HG02870 (cell line): ENCODE data around the gene PLCD4.
A peak's percentile ranks its signal among the peaks of the same experiment; 100 is the strongest.

ENCODE experiments used
- ATAC-seq: cut with Tn5 transposase; IDR thresholded peaks from one replicate; pipeline ENCODE4 v1.9.1; 2021; ENCODE audit warnings: mild to moderate bottlenecking, moderate library complexity; ENCODE audit not compliant: unreplicated experiment

Gene PLCD4

DNA sequence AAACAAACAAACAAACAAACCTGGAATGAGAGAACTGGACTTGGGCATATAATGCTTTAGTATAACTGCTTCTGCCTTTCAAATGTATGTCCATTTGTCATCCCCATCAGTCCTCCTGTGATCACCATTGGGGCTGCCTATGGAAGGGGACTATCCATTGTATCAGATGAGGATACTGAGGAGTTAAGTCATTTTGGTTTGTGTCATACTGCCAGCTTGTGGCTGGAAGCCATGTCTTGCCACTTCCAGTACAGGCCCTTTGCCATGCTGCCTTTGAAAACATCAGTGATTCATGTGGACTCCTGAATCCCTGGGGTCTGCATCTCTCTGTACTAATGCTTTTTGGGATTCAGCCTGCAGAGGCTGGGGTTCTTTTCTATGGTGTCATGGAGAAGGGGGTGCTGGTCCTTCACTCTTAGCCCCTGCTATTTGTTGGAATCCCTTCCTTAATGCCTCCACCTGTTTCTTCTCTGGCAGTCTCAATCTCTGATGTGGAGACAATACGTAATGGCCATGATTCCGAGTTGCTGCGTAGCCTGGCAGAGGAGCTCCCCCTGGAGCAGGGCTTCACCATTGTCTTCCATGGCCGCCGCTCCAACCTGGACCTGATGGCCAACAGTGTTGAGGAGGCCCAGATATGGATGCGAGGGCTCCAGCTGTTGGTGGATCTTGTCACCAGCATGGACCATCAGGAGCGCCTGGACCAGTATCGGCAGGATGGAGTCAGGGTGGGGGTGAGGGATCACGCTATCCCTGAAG is 10.6 kb downstream of the PLCD4 start:
- no peak for ATAC-seq

DNA sequence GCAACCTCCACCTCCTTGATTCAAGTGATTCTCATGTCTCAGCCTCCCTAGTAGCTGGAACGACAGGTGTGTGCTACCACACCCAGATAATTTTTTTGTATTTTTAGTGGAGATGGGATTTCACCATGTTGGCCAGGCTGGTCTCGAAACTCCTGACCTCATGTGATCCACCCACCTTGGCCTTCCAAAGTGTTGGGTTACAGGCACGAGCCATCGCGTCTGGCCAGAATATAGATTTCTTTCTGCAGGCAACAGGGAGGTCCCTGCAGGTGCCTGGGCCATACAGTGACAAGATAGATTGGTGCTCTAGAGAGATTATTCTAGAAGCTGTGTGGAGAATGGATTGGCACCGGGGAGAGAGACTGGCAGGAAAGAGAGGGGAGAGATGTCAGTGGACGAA is 13.3 kb downstream of the PLCD4 start:
- ATAC-seq = no peak

DNA sequence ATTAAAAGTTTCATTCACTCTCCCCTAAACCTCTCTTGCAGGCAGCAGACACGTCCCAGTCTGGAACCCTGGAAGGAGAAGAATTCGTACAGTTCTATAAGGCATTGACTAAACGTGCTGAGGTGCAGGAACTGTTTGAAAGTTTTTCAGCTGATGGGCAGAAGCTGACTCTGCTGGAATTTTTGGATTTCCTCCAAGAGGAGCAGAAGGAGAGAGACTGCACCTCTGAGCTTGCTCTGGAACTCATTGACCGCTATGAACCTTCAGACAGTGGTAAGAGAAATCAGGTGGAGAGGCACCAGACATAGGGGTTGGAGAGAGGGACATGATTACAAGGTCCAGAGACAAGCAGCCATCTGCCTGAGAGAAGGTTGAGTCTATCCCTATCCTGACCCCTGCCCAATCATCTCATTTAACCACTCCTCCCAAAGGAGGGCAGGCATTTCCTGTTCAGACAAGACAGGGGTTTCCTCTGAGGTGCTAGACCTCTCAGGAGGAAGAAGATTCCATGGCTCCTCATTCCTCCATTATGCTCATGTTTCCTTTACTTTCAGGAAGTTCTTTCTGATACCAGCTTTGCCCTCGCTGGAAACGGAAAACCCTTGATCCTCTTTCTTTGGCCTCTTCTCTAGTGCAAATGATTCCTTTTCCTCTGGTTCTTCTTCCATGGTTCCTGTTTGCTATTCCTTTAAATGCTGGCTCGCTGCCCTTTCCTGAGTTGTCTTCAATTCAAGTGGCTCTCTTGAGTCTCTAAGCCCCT is 15.1 kb downstream of the PLCD4 start:
- ATAC-seq = no peak

DNA sequence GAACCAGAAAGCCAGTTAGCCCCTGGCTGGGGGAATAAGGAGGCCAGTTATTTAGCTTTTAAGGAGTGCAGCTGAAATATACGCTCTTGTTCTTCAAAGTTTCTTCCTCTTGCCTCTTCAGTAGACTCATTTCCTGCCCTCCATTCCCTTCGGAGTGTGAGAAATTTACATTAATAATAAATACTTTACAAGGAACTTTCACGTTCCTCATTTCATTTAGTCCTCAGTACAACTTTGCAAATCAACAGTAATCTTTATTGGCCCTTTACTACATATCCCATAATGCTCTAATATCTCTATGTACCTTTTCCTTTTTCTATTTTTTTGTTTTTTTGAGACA is 15.6 kb downstream of the PLCD4 start:
- ATAC-seq = no peak

DNA sequence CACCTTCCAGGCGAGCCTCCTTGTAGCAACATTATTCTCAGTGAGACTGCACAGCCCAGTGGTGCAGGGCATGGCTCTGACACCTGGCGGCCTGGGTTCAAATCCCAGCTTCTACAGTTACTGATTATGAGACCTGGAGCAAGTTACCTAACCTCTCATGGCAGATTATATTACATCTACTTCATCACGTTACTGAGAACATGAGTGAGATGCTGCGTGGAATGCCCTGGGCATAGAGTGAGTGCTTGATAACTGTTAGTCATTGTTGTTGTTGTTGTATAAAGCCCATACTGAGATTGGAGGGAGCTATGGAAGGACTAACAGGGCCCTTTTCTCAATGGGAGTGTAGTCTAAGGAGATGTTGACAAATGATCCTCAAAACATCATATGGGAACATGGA is 18.7 kb downstream of the PLCD4 start:
- no peak for ATAC-seq

DNA sequence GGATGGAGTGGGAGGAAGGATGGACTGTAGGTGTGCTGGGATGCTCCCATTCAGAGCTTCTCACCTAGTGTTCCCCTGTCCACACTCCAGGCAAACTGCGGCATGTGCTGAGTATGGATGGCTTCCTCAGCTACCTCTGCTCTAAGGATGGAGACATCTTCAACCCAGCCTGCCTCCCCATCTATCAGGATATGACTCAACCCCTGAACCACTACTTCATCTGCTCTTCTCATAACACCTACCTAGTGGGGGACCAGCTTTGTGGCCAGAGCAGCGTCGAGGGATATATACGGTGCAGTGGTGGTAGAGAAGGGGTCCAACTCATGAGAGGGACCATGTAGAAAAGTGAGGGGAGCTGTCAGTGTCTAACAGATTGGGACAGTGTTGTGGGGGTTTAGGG is 20.2 kb downstream of the PLCD4 start:
- ATAC-seq = no peak

DNA sequence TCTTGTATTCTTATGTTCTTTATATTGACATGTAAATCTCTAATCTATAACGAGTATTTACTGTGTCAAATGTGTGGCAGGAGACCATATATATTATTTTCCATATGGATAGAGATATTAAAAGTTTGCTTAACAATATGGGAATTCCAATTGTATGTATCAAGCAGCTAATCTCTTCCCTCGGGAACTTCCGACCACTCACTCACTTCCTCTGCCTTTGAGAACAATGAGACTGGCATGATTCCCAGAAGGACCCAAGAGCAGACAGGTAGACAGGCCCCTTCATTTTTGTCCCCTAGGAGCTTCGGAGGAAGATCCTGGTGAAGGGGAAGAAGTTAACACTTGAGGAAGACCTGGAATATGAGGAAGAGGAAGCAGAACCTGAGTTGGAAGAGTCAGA is 24.1 kb downstream of the PLCD4 start:
- no peak for ATAC-seq

DNA sequence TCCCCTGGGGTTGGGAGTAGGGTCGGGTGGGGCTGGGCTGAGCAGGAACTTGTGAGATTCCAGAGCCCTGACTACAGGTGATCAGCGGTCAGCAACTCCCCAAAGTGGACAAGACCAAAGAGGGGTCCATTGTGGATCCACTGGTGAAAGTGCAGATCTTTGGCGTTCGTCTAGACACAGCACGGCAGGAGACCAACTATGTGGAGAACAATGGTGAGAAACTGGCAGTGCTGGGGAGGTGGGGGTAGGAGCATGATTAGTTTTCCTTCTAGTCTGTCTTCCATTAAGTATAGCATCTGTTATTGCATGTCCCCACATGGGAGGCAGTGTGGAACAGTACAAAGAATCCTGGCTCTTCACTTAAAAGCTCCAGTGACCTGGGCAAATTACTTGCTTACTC is 28.0 kb downstream of the PLCD4 start:
- ATAC-seq = no peak

DNA sequence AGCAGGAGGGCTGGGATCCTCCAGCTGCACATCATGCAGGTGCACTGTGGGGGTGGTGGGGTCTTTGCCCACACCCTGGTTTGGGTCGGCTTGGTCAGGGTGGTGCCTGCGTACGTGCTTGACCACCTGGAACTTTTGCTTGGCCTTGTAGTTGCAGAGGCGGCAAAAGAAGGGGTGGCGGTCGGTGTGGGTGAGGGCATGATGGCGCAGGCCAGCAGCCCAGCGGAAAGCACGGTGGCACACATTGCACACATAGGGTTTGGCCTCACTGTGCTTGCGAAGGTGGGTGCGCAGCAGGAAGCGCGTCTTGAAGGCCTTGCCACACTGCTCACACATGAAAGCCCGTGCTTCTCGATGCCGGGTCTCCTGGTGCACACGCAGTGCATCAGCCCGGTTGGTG is 30.7 kb downstream of the PLCD4 start:
- no peak for ATAC-seq

DNA sequence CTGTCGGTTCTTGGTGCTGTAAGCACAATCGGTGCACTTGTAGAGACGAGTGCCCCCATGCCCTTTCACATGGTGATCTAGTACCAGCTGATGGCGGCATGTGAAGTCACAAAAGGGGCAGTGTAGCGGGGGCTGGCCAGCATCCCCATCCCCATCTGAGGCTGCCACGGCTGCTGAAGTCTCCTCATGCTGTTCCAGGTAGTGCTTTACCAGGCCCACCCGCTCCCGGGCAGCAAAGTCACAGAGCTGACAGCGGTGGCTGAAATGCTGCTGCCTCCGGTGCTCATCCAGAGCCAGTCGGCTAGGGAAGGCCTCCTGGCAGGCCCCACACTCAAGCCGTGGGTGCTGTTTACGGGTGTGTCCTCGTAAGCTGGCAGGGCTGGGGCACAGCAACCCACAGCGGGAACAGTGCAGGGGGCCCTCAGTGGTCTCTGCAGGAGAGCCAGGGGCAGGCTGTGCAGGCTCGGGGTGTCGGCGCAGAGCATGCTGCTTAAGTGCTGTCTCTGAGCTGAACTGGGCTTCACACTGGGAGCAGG is 34.5 kb downstream of the PLCD4 start:
- no peak for ATAC-seq

DNA sequence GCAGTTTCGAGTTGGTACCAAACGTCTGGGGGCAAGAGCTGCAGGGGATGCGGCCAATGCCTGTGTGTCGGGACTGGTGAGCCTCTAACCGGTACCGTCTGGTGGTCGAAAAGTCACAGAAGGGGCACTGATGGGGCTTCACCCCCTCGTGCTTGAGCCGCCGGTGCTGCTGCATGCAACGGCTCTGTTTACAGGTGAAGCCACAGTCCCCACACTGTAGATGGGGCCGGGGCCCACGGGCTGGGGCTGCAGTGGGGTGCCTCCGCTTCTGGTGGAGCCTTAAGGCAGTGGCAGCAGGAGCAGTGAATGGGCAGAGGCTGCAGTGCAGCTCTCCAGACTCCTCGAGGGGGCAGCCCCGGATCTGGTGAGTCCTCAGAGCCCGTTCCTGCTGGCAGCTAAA is 35.1 kb downstream of the PLCD4 start:
- ATAC-seq = no peak

DNA sequence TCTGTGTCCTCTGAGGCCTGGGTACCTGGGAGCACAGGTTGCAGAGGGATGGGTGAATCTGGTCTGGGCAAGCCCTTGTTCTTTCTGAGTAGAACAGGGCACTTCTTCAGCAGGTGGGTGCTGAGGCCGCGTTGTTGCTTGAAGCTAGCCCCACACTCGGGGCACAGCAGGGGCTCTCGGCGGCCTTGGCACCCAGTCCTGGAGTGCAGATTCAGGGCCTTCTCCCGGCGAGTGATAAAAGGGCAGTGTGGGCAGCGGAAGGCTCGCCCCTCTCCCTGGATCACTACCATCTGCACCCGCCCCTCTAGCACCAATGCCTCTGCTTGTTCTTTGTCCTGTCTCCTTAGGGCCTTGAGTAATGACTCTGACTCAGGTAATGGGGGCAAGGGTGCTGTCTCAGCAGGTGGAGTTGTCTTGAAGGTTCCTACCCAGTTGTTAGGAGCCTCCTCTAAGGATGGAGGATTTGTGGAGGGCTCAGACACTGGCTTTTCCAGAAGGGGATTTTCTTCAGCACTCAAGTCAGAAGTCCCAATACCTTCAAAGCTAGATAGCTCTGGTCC is 36.1 kb downstream of the PLCD4 start:
- ATAC-seq = no peak

DNA sequence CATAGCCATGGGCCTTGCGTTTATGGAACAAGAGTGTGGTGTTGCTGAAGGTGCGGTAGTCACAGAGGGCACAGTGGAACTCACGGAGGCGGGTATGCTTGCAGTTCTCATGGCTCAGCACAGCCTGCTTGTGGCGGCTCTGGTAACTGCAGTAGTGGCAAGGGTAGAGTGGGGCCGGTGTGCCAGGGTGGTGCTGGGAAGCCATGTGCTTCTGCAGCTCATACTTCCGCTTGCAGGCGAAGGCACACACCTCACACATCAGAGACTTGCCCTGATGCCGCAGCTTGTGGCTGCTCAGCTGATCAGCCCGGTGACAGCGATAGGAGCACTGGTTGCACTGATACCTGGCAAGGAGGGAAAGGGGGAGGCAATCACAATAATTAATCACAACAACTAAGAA is 37.0 kb downstream of the PLCD4 start:
- no peak for ATAC-seq

DNA sequence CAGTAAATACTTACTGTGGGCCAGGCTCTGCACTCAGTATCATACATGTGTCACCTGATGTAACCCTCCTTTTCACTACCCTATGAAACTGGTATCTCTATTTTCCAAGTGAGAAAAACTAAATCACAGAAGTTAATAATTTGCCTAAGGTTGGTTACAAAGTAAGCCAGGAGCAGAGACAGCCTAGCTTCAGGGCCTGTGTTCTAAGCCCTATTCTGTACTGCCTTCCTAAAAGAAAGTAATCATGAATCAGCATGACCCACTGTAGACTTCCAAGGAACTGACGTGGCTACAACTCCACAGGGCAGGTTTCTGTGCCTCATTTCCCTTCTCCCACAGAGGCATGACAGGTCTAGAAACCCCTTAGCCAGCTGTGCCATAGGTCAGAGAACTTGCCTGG is 37.4 kb downstream of the PLCD4 start:
- ATAC-seq = no peak

DNA sequence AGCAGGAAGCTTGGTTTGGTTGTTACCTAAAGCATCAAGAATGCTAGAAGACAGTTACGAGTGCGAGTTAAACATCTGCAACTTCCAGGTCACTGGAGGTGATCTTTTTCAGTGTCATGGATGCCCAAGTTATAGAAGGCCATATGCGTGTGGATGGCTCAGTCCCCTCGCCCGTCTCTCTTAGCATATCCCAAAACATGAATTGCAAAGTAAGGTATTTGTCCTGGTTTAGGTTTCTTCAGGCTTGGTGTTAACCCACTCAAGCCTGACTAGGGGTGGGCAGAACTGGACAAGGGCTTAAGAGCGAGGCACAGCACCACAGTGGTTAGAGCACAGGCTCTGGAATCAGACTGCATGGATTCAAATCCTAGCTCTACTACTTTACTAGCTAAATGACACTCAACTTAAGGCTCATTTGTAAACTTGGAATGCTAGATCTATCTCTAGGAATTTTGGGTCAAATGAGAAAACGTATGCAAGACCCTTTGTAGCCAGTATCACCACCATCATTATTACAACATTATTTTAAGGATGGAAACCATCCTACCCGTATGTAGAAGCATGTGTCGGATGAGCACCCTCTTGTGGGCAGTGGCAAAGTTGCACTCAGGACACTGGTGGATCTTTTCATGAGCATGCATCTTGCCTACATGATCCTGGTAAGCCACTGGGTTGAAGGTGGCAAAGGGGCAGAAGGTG is 40.5 kb downstream of the PLCD4 start:
- no peak for ATAC-seq

DNA sequence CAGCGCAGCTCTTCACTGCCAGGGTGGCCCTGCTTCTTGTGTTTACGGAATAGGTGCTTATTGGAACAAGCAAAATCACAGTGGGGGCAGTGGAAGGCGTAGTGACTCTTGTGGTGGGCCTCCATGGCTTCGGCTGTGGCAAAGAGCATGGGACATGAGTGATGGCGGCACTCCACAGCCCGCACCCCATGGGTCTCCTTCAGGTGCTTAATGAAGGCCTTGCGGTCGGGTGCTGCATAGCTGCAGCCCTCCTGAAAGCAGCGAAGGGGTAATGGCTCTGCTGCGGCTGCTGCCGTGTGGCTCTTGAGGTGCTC is 41.0 kb downstream of the PLCD4 start:
- ATAC-seq = no peak

DNA sequence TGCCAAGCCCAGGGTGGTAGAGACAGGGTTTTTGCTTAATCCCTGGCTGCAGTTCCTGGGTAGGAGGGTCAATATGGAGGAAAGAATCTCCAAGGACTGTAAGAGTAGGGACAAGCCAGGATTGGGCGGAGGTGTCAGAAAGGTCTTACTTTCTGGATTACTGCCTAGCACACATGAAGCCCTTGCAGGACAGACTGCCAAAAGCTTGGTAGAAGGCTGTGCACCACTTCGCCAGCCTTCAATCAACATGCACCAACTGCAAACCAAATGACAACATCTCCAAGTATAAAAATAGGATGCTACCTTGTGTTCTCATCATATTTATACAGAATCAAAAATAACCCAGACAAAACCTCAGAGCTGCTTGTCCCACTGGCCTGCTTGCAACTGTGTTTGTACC is 48.1 kb downstream of the PLCD4 start:
- no peak for ATAC-seq

DNA sequence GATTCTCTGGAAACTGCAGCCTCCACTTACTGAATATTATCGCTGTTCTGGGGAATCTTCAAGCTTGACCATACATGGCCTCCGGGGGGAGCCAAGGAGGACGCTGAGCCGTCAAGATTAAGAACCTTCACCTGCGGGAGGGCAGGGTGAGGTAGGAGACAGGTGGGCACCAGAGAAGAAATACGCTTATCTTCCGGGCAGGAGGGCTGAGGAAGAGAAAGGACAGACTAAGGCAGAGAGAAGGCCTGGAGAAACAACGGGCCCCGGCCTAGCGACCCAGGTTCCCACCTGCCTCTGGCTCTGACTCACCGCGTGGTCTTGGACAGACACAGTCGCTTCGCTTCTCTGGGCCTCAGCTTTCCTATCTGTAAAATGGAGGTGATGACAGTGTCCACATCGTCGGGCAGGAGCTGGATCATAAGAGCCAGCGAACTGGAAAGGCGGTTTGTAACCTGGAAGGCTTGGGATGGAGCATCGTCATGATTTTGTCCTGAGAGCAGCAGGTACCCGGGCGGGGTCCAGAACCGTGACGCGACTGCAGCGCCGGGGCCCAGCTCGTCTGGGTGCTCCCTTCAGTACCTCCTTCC is 51.1 kb downstream of the PLCD4 start:
- ATAC-seq = peak; percentile 32

DNA sequence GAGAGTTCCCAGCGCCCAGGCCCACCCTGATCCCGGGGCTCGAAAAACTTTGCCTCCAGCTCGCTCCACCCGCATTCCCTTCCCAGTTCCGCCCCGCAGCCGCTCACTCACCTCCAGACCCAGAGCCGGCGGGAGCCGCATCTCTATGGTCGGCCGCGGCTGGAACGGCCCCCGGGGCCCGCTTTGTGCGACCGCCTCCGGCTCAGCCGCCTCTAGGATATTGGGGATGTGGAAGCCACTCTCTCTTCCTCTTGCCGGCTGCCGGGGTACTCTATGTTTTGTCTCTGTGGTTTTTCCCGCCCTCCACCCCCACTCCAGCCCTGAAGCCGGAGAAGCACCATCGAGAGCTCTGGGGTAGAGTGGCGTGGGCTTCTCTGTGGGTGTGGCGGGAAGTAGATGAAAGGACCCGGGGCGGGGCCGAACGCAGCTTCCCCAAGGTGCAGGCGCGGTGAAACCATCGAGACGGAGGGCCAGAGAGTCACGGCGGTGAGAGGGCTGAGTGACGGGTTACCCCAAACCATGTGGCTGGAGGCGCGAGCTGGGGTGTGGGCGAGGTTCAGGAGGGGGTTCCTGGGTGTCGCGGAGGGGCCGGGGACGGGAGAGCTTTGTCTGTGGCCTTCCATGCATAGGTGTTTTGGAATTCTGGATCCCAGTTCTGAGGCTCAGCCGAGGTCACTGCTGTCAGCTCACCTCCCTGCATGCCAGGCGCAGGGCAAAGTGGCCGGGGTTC is 51.7 kb downstream of the PLCD4 start, which contains the start of the genes BCS1L and ZNF142:
TSS of gene BCS1L (plus strand) at position 426 of the 730 bp plus-strand sequence. CDS start 1,305 bp downstream, outside the sequence.
TSS of gene ZNF142 (minus strand) at position 366 of the 730 bp plus-strand sequence. CDS start 3,194 bp downstream, outside the sequence.
- peak; percentile 94 for ATAC-seq

DNA sequence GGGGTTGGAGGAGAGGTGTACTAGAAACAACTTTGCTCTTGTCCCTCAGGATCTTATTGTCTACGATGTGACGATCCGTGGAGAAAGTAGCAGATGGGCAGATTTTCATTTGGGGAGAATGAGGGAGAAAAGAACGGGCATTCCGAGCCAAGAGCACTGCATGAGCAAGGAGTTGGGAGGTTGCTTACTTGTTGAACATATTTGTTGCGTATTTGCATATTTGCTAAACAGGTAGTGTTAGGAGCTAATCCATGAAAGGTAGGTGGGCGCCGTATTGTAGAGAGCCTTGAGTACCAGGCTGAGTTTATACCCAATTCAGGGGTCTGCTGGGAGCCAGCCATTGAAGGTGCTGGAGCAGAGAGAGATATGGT is 52.3 kb downstream of the PLCD4 start:
- no peak for ATAC-seq
